Pancreas (tissue), 10 donors: Measurements from ENCODE around the gene FPR2. TPM values are rescaled to one million over a fixed set of nuclear protein-coding genes. Genes with fewer than 3 reads are reported as not detected.

ENCODE experiments used
- ATAC-seq, 4 donors: fragments of 200-7000 bp; cut with Tn5 transposase; one replicate each; pipeline versions ENCODE4 v1.8.0 to v1.9.1; 2020; ENCODE audit warnings: mild to moderate bottlenecking in 4 of 4, moderate library complexity in 4 of 4
- DNase-seq, 6 donors: peaks; one replicate each; pipeline ENCODE4 v3.0.0-alpha.2; 2020
- FAIRE-seq: peaks from 2 replicates; lab custom pipeline; 2012; peaks lifted over from hg19 to GRCh38; lab: Jason Lieb, UNC
- H3K27ac ChIP-seq, 4 donors: fragments of 200-600 bp; sonication (generic); 1 replicate in 3 of 4; 2 replicates in 1 of 4; pipeline versions ENCODE4 v1.5.0 to v1.8.0; 2020
- H3K27me3 ChIP-seq, 4 donors: fragments of 200-600 bp; one replicate each; pipeline ENCODE4 v1.8.0; 2021
- H3K36me3 ChIP-seq, 3 donors: fragments of 200-600 bp; sonication (generic) in 1 of 3; one replicate each; pipeline versions ENCODE4 v1.5.0 to v1.8.0; 2020 to 2021
- H3K4me1 ChIP-seq, 3 donors: fragments of 200-600 bp; one replicate each; pipeline ENCODE4 v1.8.0; 2021
- H3K4me3 ChIP-seq, 4 donors: fragments of 200-600 bp; sonication (generic) in 2 of 4; one replicate each; pipeline versions ENCODE4 v1.5.0 to v1.8.0; 2020 to 2021
- H3K9me3 ChIP-seq, 4 donors: fragments of 200-600 bp; one replicate each; pipeline ENCODE4 v1.8.0; 2021
- WGBS, 2 donors: extraction: QIAGEN DNeasy Blood & Tissue Kit; methylation state at CpG; one replicate each; pipeline ENCODE4 v1.1.7; 2013; 5-methylcytosine and 5-hydroxymethylcytosine counted together
- intact Hi-C, 3 donors: fragments of 100-400 bp; cut with DNase I; formaldehyde crosslinking; loops; one replicate each; pipeline versions ENCODE4 v1.11.1 to v1.14.2; 2022
- polyA plus RNA-seq, 2 donors: library from polyadenylated mRNA; stranded (reverse); fragments of 200-250 nt; gene quantifications; one replicate each; pipeline ENCODE4 v1.2.3, GENCODE V29; 2013
- total RNA-seq, 6 donors: library from RNA; stranded (reverse); fragmentation: NEBNext Ultra II Directional in 4 of 6; extraction: Animal tissue kit (Norgen Biotek cat#: 25700) in 4 of 6; gene quantifications; one replicate each; pipeline versions ENCODE4 v1.2.1 to v1.2.4, GENCODE V29; 2021 to 2023
- TF ChIP-seq, protein P1 (sequence below), 4 donors: fragments of 200-600 bp; sonication (generic) in 3 of 4; IDR thresholded peaks; one replicate each; pipeline versions ENCODE4 v1.5.0 to v1.8.0; 2021; ENCODE audit warnings: antibody characterized with exemption in 4 of 4
- donor health status: healthy with polysubstance abuse.
- donor health status: DM: no; HTN: no; CAD: no; lungs with moderate emphysema.
- donor health status: DM: no; HTN: no; CAD: no.
- donor health status: control.
- donor health status: control.
- donor health status: Bipolar disorder and iron deficiency.
- donor health status: DM: yes; HTN: yes; CAD: no.
- donor health status: DM: no; HTN: no; CAD: no.
- donor health status: DM: no; HTN: no; CAD: no.
- donor health status: DM: yes; HTN: yes; CAD: no.

The FPR2 gene
- total and polyA plus RNA-seq, 8 donors, result 0.14 to 1.3 (median 0.67) TPM; not detected in 3

DNA sequence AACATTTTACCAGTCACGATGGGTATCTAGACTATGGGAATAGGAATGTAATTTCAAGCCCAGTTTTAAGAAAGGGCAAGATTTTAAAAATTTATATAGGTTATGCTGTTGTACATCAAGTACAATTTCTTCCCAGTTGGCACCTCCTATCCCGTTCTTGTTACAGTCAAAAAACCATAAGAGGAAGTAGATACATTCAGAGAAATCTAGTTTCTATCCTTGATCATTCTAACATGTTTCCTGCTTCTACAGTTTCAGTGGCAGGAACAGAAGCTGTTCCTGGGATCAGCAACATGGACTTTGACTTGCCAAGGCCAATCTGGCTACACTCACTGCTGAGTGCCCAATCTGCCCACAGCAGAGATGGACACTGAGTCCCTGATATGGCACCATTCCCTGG lies 19.3 kb downstream of the FPR2 start:
- no peaks in the 10 kb centered on the region for H3K4me1 ChIP-seq
- H3K27me3 ChIP-seq, result peaks cover 0 to 5% (median 0%) of the 10 kb centered on the region in 4 donors
- no peaks in the 10 kb centered on the region for H3K36me3 ChIP-seq
- TF ChIP-seq, protein P1, sequence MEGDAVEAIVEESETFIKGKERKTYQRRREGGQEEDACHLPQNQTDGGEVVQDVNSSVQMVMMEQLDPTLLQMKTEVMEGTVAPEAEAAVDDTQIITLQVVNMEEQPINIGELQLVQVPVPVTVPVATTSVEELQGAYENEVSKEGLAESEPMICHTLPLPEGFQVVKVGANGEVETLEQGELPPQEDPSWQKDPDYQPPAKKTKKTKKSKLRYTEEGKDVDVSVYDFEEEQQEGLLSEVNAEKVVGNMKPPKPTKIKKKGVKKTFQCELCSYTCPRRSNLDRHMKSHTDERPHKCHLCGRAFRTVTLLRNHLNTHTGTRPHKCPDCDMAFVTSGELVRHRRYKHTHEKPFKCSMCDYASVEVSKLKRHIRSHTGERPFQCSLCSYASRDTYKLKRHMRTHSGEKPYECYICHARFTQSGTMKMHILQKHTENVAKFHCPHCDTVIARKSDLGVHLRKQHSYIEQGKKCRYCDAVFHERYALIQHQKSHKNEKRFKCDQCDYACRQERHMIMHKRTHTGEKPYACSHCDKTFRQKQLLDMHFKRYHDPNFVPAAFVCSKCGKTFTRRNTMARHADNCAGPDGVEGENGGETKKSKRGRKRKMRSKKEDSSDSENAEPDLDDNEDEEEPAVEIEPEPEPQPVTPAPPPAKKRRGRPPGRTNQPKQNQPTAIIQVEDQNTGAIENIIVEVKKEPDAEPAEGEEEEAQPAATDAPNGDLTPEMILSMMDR (IDR thresholded peaks at IDR 0.05), result no peak
- DNase-seq (no peak), FAIRE-seq (no peak), ATAC-seq (no peak)
- no peak overlapping the region for H3K4me3 ChIP-seq
- 30 to 43% methylated on average over 2 of the region's 2 CpGs for WGBS, 2 donors
- no peak overlapping the region for H3K27ac ChIP-seq
- H3K9me3 ChIP-seq, result no peaks in the 10 kb centered on the region
- intact Hi-C loops, result no loop called here

DNA sequence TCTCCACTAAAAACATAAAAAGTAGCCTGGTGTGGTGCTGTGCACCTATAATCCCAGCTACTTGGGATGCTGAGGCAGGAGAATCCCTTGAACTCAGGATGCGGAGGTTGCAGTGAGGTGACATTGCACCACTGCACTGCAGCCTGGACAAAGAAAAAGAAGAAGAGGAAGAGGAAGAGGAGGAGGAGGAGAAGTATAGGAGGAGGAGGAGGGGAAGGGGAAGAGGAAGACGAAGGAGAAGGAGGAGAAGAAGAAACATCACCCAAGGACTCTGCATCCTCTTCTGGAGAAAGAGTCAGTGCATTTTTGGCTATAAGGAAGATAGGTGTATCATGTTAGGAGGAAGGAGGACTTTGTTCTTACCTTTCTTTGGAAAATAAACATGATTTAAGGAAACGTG lies 21.0 kb downstream of the FPR2 start:
- no peaks in the 10 kb centered on the region for H3K4me1 ChIP-seq
- TF ChIP-seq, protein P1 (IDR thresholded peaks at IDR 0.05), result no peak
- H3K27me3 ChIP-seq, result no peaks in the 10 kb centered on the region
- 34 to 48% methylated on average over 3 of the region's 3 CpGs for WGBS, 2 donors
- no peak overlapping the region for H3K27ac ChIP-seq
- H3K4me3 ChIP-seq, result no peak overlapping the region
- intact Hi-C loops, result no loop called here
- H3K9me3 ChIP-seq, result no peaks in the 10 kb centered on the region
- H3K36me3 ChIP-seq, result no peaks in the 10 kb centered on the region
- ATAC-seq (no peak), FAIRE-seq (no peak), DNase-seq (no peak)

DNA sequence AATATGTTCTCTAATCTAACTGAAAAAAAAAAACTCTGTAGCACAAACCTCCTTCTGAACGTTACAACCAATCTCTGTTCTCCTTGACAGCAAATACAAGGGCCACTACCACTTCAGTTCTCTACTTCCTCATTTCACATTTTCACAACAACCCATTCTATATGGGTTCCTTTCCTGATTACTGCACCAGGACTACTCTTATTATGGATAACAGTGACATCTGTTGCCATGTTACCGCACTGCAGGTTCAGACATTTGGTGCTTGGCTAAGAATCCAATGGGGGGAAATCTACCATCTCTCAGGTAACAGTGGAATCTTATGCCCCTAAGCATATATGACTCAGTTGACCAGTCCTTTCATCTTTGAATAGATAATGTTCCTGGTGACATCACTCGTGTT lies 22.4 kb downstream of the FPR2 start:
- no peak for DNase-seq
- intact Hi-C loops, result no loop called here
- Histone ChIP-seq H3K4me3 (no peak overlapping the region), H3K9me3 (no peaks in the 10 kb centered on the region), H3K4me1 (no peaks in the 10 kb centered on the region), H3K27me3 (no peaks in the 10 kb centered on the region), H3K36me3 (no peaks in the 10 kb centered on the region), H3K27ac (no peak overlapping the region)
- TF ChIP-seq, protein P1 (IDR thresholded peaks at IDR 0.05), result no peak
- ATAC-seq, result peak in 2 of 4 donors; percentile 56 to 60
- 16 to 22% methylated on average over 3 of the region's 3 CpGs for WGBS, 2 donors
- no peak for FAIRE-seq

DNA sequence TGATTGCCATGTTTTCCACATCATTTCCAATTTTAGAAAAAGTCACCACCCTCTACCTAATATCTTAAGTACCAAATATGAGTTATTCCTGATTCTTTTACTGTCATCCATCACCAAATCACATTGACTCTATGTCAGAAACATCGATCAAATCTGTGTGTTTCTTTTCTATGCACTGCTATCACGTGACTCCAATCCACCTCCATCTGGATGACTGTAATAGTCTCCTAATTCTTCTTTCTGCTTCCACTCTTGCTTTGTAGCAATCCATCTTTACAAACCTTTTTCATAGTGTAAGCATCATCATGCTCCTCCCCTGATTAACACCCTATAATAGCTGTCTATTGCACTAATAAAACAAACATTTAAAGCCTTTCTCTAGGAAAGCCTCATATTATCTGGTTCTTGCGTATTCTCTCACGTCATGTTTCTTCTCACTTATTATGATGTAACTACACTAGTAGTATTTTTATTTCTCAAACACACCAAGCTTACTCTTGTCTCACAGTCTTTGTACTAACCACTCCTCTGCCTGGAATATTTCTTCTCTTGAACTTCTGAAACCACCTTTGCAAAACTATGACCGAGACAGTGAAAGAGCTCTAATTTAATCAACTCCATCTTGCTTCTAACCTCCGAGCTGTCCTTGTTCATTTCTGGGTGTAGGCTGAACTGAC lies 23.3 kb downstream of the FPR2 start:
- H3K27me3 ChIP-seq, result no peaks in the 10 kb centered on the region

More for the DNA sequence above, 23.3 kb downstream of the FPR2 start:
- ATAC-seq (no peak), FAIRE-seq (no peak), DNase-seq (no peak)
- H3K9me3 ChIP-seq, result no peaks in the 10 kb centered on the region
- H3K36me3 ChIP-seq, result no peaks in the 10 kb centered on the region
- TF ChIP-seq, protein P1 (IDR thresholded peaks at IDR 0.05), result no peak
- H3K4me1 ChIP-seq, result no peaks in the 10 kb centered on the region
- H3K4me3 ChIP-seq, result no peak overlapping the region
- peak overlapping the region in 1 of 4 donors; percentile 3 for H3K27ac ChIP-seq
- WGBS, 2 donors, result 37 to 56% methylated on average over 6 of the region's 6 CpGs
- intact Hi-C loops, result no loop called here
